Measurements from ENCODE around the gene MAPK1IP1L. TPM values are rescaled to one million over a fixed set of nuclear protein-coding genes. Genes with fewer than 3 reads are reported as not detected.

The MAPK1IP1L gene
- total and polyA plus RNA-seq, 10 donors, result 20.8 to 72.5 (median 60.6) TPM

- no peak for TF ChIP-seq POLR2A (IDR thresholded peaks at IDR 0.05)
- no peak for TF ChIP-seq CTCF (IDR thresholded peaks at IDR 0.05 in 8 of 11, conservative IDR thresholded peaks at IDR 0.05 in 3 of 11)
- no peak for TF ChIP-seq POLR2AphosphoS5 (IDR thresholded peaks at IDR 0.05)
- H3K36me3 ChIP-seq, result peaks cover 0 to 87% (median 34%) of the 10 kb centered on the region in 6 donors
- H3K4me3 ChIP-seq, result no peak overlapping the region
- H3K9me3 ChIP-seq, result peaks cover 0 to 5% (median 0%) of the 10 kb centered on the region in 8 donors
- intact Hi-C loops (cut with DNase I; ENCODE audit: low total_unique reads), result no loop called here
- no peaks in the 10 kb centered on the region for H3K4me1 ChIP-seq
- DNase-seq, result no peak
- no peak overlapping the region for H3K27ac ChIP-seq
- no peaks in the 10 kb centered on the region for H3K27me3 ChIP-seq (replicated peaks in 1 of 7)
Observed at GRCh38 chr14:55038708-55039107, 12.7 kb upstream of the MAPK1IP1L start.

GRCh38 chr14:55043528-55043927 lies 7.9 kb upstream of the MAPK1IP1L start:
- Histone ChIP-seq H3K27ac (no peak overlapping the region), H3K4me3 (no peak overlapping the region), H3K9me3 (no peaks in the 10 kb centered on the region), H3K36me3 (peaks cover 0 to 55% (median 21%) of the 10 kb centered on the region in 6 donors), H3K4me1 (peaks cover 0 to 5% (median 0%) of the 10 kb centered on the region in 6 donors), H3K27me3 (replicated peaks in 1 of 7) (no peaks in the 10 kb centered on the region)
- TF ChIP-seq POLR2AphosphoS5 (IDR thresholded peaks at IDR 0.05) (no peak), CTCF (IDR thresholded peaks at IDR 0.05 in 8 of 11, conservative IDR thresholded peaks at IDR 0.05 in 3 of 11) (no peak), POLR2A (IDR thresholded peaks at IDR 0.05) (no peak)
- DNase-seq, result no peak
- 95 to 98% (median 96%) methylated on average over 5 of the region's 5 CpGs for WGBS, 5 donors
- intact Hi-C loops (cut with DNase I; ENCODE audit: low total_unique reads), result no loop called here

DNA sequence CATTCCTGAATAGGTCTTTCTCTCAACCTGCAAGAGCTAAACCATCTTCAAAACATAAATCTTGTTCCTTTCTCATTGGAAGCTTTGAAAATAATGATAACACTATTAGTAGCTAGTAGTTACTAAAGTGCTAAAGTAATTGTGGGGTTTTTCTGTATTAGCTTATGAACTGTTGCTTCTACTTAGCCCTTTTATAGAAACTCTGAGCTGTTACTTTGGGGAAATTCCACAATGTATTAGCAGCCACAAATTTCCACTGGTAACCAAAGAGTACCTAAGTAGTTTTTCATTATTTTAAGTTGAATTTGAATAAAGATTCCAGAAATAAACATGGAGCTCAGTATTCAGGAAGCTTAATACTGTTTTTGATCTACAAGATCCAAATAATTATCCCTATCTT lies 6.4 kb upstream of the MAPK1IP1L start:
- Histone ChIP-seq H3K27me3 (replicated peaks in 1 of 7) (no peaks in the 10 kb centered on the region), H3K4me1 (peaks cover 0 to 6% (median 0%) of the 10 kb centered on the region in 6 donors), H3K4me3 (no peak overlapping the region), H3K27ac (no peak overlapping the region), H3K9me3 (no peaks in the 10 kb centered on the region), H3K36me3 (peaks cover 0 to 40% (median 21%) of the 10 kb centered on the region in 6 donors)
- DNase-seq, result no peak
- no peak for TF ChIP-seq POLR2AphosphoS5 (IDR thresholded peaks at IDR 0.05)
- TF ChIP-seq POLR2A (IDR thresholded peaks at IDR 0.05), result no peak
- no peak for TF ChIP-seq CTCF (IDR thresholded peaks at IDR 0.05 in 8 of 11, conservative IDR thresholded peaks at IDR 0.05 in 3 of 11)
- intact Hi-C loops (cut with DNase I; ENCODE audit: low total_unique reads), result no loop called here

GRCh38 chr14:55047301-55048053 lies 4.0 kb upstream of the MAPK1IP1L start:
- peaks cover 3 to 17% (median 11%) of the 10 kb centered on the region in 6 donors for H3K4me1 ChIP-seq
- H3K27ac ChIP-seq, result peak overlapping the region in 1 of 8 donors; percentile 37
- intact Hi-C loops (cut with DNase I; ENCODE audit: low total_unique reads), result no loop called here
- H3K36me3 ChIP-seq, result peaks cover 0 to 28% (median 16%) of the 10 kb centered on the region in 6 donors
- WGBS, 5 donors, result 57 to 80% (median 62%) methylated on average over 5 of the region's 5 CpGs
- DNase-seq, result no peak
- H3K9me3 ChIP-seq, result no peaks in the 10 kb centered on the region
- no peak overlapping the region for H3K4me3 ChIP-seq
- no peaks in the 10 kb centered on the region for H3K27me3 ChIP-seq (replicated peaks in 1 of 7)
- no peak for TF ChIP-seq CTCF (IDR thresholded peaks at IDR 0.05 in 8 of 11, conservative IDR thresholded peaks at IDR 0.05 in 3 of 11)
- peak in 1 of 3 donors; percentile 25 for TF ChIP-seq POLR2AphosphoS5 (IDR thresholded peaks at IDR 0.05)
- TF ChIP-seq POLR2A (IDR thresholded peaks at IDR 0.05), result no peak
